Caco-2 (cell line): ENCODE results near the gene DOCK10. TPM values are rescaled to one million over a fixed set of nuclear protein-coding genes. Genes with fewer than 3 reads are reported as not detected.

Source experiments
- BruUV-seq: library from RNA; stranded (reverse); fragments of 400-500 nt; replicated peaks from 2 replicates; lab custom pipeline; 2021; lab: Mats Ljungman, UMichigan
- CTCF ChIA-PET: fragments of 300-600 bp; sonication (Branson Sonifier 250); formaldehyde crosslinking; loops from one replicate; lab custom pipeline; 2022; ENCODE audit warnings: antibody characterized with exemption; lab: Charles Lee
- POLR2A ChIA-PET: fragments of 300-600 bp; sonication (Branson Sonifier 250); formaldehyde crosslinking; loops from one replicate; lab custom pipeline; 2022; ENCODE audit warnings: antibody characterized with exemption; lab: Charles Lee
- DNase-seq, 2 experiments: peaks; one replicate each; pipeline versions ENCODE4 v3.0.0 to v3.0.0-alpha.2; 2020 to 2022
- H3K27me3 ChIP-seq: replicated peaks from 2 replicates; pipeline ENCODE4 v1.6.0; 2011; ENCODE audit warnings: low read length; ENCODE audit not compliant: control insufficient read depth, insufficient read depth
- H3K36me3 ChIP-seq: 2 replicates; pipeline ENCODE4 v1.5.1; 2011; ENCODE audit warnings: low read length; ENCODE audit not compliant: control insufficient read depth, insufficient read depth
- H3K4me1 ChIP-seq: fragments of 250-450 bp; sonication (Bioruptor Pico); 2 replicates; pipeline ENCODE4 v1.5.1; 2020; ENCODE audit warnings: mild to moderate bottlenecking
- H3K4me3 ChIP-seq: 2 replicates; pipeline ENCODE4 v1.5.1; 2011; ENCODE audit warnings: low read depth, mild to moderate bottlenecking, control low read depth, low read length
- H3K9me3 ChIP-seq: fragments of 250-450 bp; sonication (Bioruptor Pico); 2 replicates; pipeline ENCODE4 v1.5.1; 2020; ENCODE audit warnings: mild to moderate bottlenecking, moderate library complexity
- H3K27ac Mint-ChIP-seq: one replicate; pipeline ENCODE4 v1.8.0; 2022; ENCODE audit warnings: mixed read lengths; ENCODE audit not compliant: unreplicated experiment
- H3K27me3 Mint-ChIP-seq: one replicate; pipeline ENCODE4 v1.8.0; 2022; ENCODE audit warnings: mixed read lengths; ENCODE audit not compliant: insufficient read depth, unreplicated experiment
- H3K36me3 Mint-ChIP-seq: one replicate; pipeline ENCODE4 v1.8.0; 2022; ENCODE audit warnings: mild to moderate bottlenecking, mixed read lengths; ENCODE audit not compliant: insufficient read depth, unreplicated experiment
- H3K4me1 Mint-ChIP-seq: one replicate; pipeline ENCODE4 v1.8.0; 2022; ENCODE audit warnings: low read depth, mixed read lengths; ENCODE audit not compliant: unreplicated experiment
- H3K4me3 Mint-ChIP-seq: one replicate; pipeline ENCODE4 v1.8.0; 2022; ENCODE audit warnings: mild to moderate bottlenecking, moderate library complexity, mixed read lengths; ENCODE audit not compliant: unreplicated experiment
- H3K9me3 Mint-ChIP-seq: one replicate; pipeline ENCODE4 v1.8.0; 2022; ENCODE audit warnings: mixed read lengths; ENCODE audit not compliant: unreplicated experiment
- intact Hi-C: fragments of 100-400 bp; cut with micrococcal nuclease; formaldehyde crosslinking; loops from one replicate; pipeline ENCODE4 v1.10.0; 2022; ENCODE audit not compliant: unreplicated experiment
- total RNA-seq: library from RNA; stranded (reverse); gene quantifications from 2 replicates; pipeline ENCODE4 v1.2.3, GENCODE V29; 2022
- TF ChIP-seq, protein P1 (sequence below), 2 experiments: fragments of 200-600 bp in 1 of 2; IDR thresholded peaks; 1 replicate in 1 of 2; 2 replicates in 1 of 2; pipeline versions ENCODE4 v1.5.1 to v1.8.0; 2011 to 2022; ENCODE audit warnings: antibody characterized with exemption in 1 of 2, control low read depth in 1 of 2, inconsistent platforms in 1 of 2, low read depth in 1 of 2, low read length in 1 of 2, mild to moderate bottlenecking in 1 of 2, moderate library complexity in 1 of 2; ENCODE audit not compliant: insufficient read depth in 1 of 2, severe bottlenecking in 1 of 2, unreplicated experiment in 1 of 2

DOCK10 gene
- total RNA-seq, 1 experiment from 2014 or later = not detected

DNA sequence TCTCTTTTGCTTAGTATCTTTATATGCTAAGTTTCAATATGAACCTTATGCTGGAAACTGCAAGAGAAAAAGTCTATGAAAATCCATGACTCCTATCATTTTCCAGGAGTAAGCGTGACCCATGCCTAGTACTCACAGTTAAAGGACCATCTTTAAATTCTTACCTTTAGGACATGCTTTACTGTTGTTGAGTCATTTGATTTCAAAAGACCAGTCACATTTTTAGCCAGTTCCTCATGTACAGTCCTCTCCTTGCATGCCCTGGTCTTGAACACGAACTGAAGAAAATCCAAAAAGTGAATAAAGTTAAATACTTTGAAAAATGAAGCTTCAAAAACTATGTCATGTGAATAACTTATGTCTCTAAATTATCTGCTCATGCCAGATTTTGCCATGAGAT, 208.3 kb downstream of the DOCK10 start:
- Mint-ChIP-seq H3K4me1 (no peaks in the 10 kb centered on the region), H3K4me3 (no peak overlapping the region), H3K9me3 (no peaks in the 10 kb centered on the region), H3K27ac (no peak overlapping the region), H3K36me3 (no peaks in the 10 kb centered on the region), H3K27me3 (peaks cover 5% of the 10 kb centered on the region)
- TF ChIP-seq, protein P1, sequence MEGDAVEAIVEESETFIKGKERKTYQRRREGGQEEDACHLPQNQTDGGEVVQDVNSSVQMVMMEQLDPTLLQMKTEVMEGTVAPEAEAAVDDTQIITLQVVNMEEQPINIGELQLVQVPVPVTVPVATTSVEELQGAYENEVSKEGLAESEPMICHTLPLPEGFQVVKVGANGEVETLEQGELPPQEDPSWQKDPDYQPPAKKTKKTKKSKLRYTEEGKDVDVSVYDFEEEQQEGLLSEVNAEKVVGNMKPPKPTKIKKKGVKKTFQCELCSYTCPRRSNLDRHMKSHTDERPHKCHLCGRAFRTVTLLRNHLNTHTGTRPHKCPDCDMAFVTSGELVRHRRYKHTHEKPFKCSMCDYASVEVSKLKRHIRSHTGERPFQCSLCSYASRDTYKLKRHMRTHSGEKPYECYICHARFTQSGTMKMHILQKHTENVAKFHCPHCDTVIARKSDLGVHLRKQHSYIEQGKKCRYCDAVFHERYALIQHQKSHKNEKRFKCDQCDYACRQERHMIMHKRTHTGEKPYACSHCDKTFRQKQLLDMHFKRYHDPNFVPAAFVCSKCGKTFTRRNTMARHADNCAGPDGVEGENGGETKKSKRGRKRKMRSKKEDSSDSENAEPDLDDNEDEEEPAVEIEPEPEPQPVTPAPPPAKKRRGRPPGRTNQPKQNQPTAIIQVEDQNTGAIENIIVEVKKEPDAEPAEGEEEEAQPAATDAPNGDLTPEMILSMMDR (IDR thresholded peaks at IDR 0.05; ENCODE audit: insufficient read depth in 1 of 2, low read depth in 1 of 2, low read length in 1 of 2, severe bottlenecking in 1 of 2, unreplicated experiment in 1 of 2) = no peak
- H3K36me3 ChIP-seq = no peaks in the 10 kb centered on the region
- no peaks in the 10 kb centered on the region for H3K4me1 ChIP-seq
- intact Hi-C loops = no loop called here
- H3K9me3 ChIP-seq = no peaks in the 10 kb centered on the region
- no peak overlapping the region for H3K4me3 ChIP-seq
- BruUV-seq = no TSS peak
- H3K27me3 ChIP-seq = no peaks in the 10 kb centered on the region
- ChIA-PET POLR2A (no interaction called here), CTCF (no interaction called here)
- DNase-seq = no peak

DNA sequence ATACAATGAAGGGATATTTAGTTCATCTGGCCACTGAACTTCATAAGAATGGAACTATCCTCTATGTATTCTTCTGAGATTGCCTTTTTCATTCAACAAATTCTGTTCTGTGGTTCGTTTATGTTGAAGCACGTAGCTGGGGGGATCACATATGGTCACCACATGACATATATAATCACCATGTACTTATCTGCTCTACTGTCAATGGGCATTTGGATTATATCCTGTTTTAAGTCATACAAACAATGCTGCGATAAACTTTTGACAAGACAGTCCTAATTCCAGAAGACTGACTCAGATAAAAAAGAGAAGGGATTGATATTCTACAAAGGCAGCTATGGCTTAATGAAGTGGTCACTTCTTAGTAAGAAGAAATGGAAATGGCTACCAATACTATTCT, 210.1 kb downstream of the DOCK10 start:
- Mint-ChIP-seq H3K4me1 (no peaks in the 10 kb centered on the region), H3K36me3 (no peaks in the 10 kb centered on the region), H3K27me3 (peaks cover 5% of the 10 kb centered on the region), H3K4me3 (no peak overlapping the region), H3K27ac (no peak overlapping the region), H3K9me3 (no peaks in the 10 kb centered on the region)
- Histone ChIP-seq H3K27me3 (no peaks in the 10 kb centered on the region), H3K36me3 (no peaks in the 10 kb centered on the region), H3K4me1 (no peaks in the 10 kb centered on the region), H3K4me3 (no peak overlapping the region), H3K9me3 (no peaks in the 10 kb centered on the region)
- TF ChIP-seq, protein P1 (IDR thresholded peaks at IDR 0.05; ENCODE audit: insufficient read depth in 1 of 2, low read depth in 1 of 2, low read length in 1 of 2, severe bottlenecking in 1 of 2, unreplicated experiment in 1 of 2) = no peak
- POLR2A ChIA-PET = no interaction called here
- BruUV-seq = no TSS peak
- no peak for DNase-seq
- intact Hi-C loops = no loop called here
- CTCF ChIA-PET = interaction anchor here (0.6 kb wide), 1 partner anchor 17 kb away, joined by 3 read pairs; no protein-coding TSS in a partner anchor

DNA sequence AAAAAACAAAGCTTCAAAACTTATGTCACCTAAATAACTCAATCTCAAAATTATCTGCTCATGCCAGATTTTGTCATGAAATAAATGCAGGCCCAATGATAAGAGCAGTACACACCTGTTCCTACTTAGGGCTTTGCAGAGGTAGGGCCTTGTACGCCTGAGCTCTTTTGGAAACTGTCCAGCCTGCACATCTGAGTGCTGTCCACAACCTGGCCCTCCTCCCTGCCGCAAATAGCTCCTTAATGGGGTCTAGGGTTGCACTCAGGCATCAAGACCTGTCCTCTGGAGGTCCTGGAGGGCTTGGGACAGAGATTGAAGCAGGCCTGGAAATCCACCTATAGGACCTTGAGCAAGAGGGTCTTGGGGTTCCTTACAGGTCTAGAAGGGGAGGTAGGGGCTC, 210.7 kb downstream of the DOCK10 start:
- CTCF ChIA-PET = interaction anchor here (0.6 kb wide), 1 partner anchor 18 kb away, joined by 3 read pairs; no protein-coding TSS in a partner anchor
- TF ChIP-seq, protein P1 (IDR thresholded peaks at IDR 0.05; ENCODE audit: insufficient read depth in 1 of 2, low read depth in 1 of 2, low read length in 1 of 2, severe bottlenecking in 1 of 2, unreplicated experiment in 1 of 2) = no peak
- H3K27me3 Mint-ChIP-seq = peaks cover 5% of the 10 kb centered on the region
- H3K36me3 Mint-ChIP-seq = no peaks in the 10 kb centered on the region
- no peaks in the 10 kb centered on the region for H3K27me3 ChIP-seq
- H3K27ac Mint-ChIP-seq = no peak overlapping the region
- intact Hi-C loops = no loop called here
- BruUV-seq = no TSS peak
- H3K9me3 Mint-ChIP-seq = no peaks in the 10 kb centered on the region
- POLR2A ChIA-PET = no interaction called here
- H3K4me1 Mint-ChIP-seq = no peaks in the 10 kb centered on the region
- no peaks in the 10 kb centered on the region for H3K9me3 ChIP-seq
- no peak overlapping the region for H3K4me3 ChIP-seq
- no peaks in the 10 kb centered on the region for H3K36me3 ChIP-seq
- H3K4me3 Mint-ChIP-seq = no peak overlapping the region
- no peaks in the 10 kb centered on the region for H3K4me1 ChIP-seq
- no peak for DNase-seq
